GM12801 (cell line): ENCODE results near the gene UBAP2L.

Experiments used
- CTCF ChIP-seq: IDR thresholded peaks from one replicate; pipeline ENCODE4 v1.5.1; 2011; ENCODE audit warnings: control low read depth; ENCODE audit not compliant: insufficient read length; ENCODE audit errors: extremely low read depth

The UBAP2L gene

GRCh38 chr1:154276797-154277196 is 56.0 kb downstream of the UBAP2L start:
- TF ChIP-seq CTCF: no peak

GRCh38 chr1:154288661-154289060 is 67.9 kb downstream of the UBAP2L start:
- TF ChIP-seq CTCF: no peak

- TF ChIP-seq CTCF: no peak
Observed at GRCh38 chr1:154290921-154291320, 70.2 kb downstream of the UBAP2L start.

- TF ChIP-seq CTCF: no peak
Observed at GRCh38 chr1:154295408-154296235, 74.9 kb downstream of the UBAP2L start.

GRCh38 chr1:154301582-154301981 is 80.8 kb downstream of the UBAP2L start:
- no peak for TF ChIP-seq CTCF

- TF ChIP-seq CTCF: no peak
Observed at GRCh38 chr1:154304664-154305337, 84.0 kb downstream of the UBAP2L start.

GRCh38 chr1:154306151-154306550 is 85.4 kb downstream of the UBAP2L start:
- TF ChIP-seq CTCF: no peak
